Measurements from ENCODE around the gene C2CD2L.
A peak's percentile ranks its signal among the peaks of the same experiment; 100 is the strongest.

Gene C2CD2L

DNA sequence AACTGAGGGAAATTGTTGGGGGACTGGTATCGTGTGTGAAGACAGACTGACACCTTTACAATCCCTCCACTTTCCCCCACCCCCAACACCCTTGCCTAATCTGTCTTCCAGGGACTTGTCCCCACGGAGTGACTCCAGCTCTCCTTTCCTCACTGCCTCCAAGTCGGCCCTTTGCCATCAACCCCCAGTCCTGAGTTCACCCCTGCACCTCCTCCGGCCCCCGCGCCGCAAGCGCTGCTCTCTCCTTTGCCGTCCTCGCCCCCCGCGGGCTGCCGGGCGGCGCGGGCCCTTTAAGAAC is 41.5 kb downstream of the C2CD2L start:
- H3K4me3 ChIP-seq (replicated peaks; ENCODE audit: insufficient read depth, low read length): peak overlapping the region; percentile 52
- TF ChIP-seq POLR2AphosphoS5 (IDR thresholded peaks at IDR 0.05; ENCODE audit: low read depth): no peak
- H3K27ac ChIP-seq (replicated peaks): no peak overlapping the region
- H3K27me3 ChIP-seq (ENCODE audit: insufficient read depth, poor library complexity, severe bottlenecking): peaks cover 36% of the 10 kb centered on the region
- DNase-seq (ENCODE audit: low read depth in 1 of 2, low spot score in 1 of 2): no peak

DNA sequence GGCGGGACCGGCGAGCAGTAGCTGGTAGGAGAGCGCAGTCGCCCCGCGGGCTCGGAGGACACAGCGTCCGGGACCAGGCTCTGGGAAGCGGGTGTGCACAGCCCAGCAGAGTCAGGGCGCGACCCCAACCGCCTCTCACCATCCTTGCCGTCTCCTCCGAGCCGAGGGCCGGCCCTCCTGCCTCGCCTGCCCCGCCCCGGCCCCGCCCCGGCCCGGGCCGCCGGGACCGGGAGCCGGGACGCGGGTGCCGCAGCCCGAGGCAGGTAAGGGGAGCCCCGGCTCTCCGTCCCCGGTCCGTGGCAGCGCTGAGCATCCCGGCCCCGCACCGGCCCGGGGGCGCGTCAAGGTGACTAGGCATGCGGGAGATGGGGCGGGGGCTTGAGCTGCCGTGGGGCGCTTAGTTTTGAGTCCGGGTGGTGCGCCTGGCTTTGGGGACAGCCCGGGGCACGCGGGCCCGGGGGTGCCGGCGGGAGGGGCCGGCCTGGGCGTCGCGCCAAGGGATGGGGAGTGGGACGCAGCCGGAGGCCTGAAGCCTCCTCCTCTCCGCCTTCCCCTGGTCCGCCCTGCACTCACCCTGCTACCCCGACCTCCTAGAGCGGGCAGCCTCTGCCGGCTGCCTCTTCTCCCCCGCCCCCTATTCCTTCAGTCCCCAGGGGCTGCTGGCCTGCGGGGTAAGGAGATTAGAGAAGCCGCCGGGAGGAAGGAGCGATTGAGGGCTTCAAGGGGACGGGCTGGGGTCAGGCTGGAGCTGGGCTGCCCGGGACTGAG is 42.1 kb downstream of the C2CD2L start, which contains the start of gene ABCG4:
TSS of gene ABCG4 (plus strand) at position 35 of the 768 bp plus-strand sequence. CDS start 914 bp downstream, outside the sequence.
- H3K27ac ChIP-seq (replicated peaks): no peak within 1 kb of the TSS
- no peak for DNase-seq (ENCODE audit: low read depth in 1 of 2, low spot score in 1 of 2)

DNA sequence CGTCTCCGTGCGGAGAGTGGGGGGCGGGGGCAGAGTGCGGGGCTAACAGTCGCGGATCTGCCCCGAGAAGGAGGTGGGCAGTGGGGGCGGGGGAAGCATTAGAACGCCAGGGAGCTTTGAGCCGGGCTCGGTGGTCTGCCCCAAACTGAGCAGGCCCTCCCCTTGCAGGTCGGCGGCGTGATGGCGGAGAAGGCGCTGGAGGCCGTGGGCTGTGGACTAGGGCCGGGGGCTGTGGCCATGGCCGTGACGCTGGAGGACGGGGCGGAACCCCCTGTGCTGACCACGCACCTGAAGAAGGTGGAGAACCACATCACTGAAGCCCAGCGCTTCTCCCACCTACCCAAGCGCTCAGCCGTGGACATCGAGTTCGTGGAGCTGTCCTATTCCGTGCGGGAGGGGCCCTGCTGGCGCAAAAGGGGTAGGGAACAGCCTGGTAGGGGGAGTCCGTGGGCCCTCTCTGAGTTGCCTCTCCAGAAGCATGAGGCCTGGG is 42.7 kb downstream of the C2CD2L start:
- DNase-seq (ENCODE audit: low read depth in 1 of 2, low spot score in 1 of 2): no peak
- Histone ChIP-seq H3K27ac (replicated peaks) (no peak overlapping the region), H3K27me3 (ENCODE audit: insufficient read depth, poor library complexity, severe bottlenecking) (peaks cover 36% of the 10 kb centered on the region), H3K4me3 (replicated peaks; ENCODE audit: insufficient read depth, low read length) (peak overlapping the region; percentile 52)
- TF ChIP-seq SPI1 (IDR thresholded peaks at IDR 0.05; ENCODE audit: borderline replicate concordance, low read depth) (no peak), GABPA (IDR thresholded peaks at IDR 0.05; ENCODE audit: low read depth) (no peak), POLR2AphosphoS5 (IDR thresholded peaks at IDR 0.05; ENCODE audit: low read depth) (no peak)
- TF ChIP-seq, protein P1, sequence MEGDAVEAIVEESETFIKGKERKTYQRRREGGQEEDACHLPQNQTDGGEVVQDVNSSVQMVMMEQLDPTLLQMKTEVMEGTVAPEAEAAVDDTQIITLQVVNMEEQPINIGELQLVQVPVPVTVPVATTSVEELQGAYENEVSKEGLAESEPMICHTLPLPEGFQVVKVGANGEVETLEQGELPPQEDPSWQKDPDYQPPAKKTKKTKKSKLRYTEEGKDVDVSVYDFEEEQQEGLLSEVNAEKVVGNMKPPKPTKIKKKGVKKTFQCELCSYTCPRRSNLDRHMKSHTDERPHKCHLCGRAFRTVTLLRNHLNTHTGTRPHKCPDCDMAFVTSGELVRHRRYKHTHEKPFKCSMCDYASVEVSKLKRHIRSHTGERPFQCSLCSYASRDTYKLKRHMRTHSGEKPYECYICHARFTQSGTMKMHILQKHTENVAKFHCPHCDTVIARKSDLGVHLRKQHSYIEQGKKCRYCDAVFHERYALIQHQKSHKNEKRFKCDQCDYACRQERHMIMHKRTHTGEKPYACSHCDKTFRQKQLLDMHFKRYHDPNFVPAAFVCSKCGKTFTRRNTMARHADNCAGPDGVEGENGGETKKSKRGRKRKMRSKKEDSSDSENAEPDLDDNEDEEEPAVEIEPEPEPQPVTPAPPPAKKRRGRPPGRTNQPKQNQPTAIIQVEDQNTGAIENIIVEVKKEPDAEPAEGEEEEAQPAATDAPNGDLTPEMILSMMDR (IDR thresholded peaks at IDR 0.05; ENCODE audit: insufficient read depth, low read length): no peak
- TF ChIP-seq, protein P2, sequence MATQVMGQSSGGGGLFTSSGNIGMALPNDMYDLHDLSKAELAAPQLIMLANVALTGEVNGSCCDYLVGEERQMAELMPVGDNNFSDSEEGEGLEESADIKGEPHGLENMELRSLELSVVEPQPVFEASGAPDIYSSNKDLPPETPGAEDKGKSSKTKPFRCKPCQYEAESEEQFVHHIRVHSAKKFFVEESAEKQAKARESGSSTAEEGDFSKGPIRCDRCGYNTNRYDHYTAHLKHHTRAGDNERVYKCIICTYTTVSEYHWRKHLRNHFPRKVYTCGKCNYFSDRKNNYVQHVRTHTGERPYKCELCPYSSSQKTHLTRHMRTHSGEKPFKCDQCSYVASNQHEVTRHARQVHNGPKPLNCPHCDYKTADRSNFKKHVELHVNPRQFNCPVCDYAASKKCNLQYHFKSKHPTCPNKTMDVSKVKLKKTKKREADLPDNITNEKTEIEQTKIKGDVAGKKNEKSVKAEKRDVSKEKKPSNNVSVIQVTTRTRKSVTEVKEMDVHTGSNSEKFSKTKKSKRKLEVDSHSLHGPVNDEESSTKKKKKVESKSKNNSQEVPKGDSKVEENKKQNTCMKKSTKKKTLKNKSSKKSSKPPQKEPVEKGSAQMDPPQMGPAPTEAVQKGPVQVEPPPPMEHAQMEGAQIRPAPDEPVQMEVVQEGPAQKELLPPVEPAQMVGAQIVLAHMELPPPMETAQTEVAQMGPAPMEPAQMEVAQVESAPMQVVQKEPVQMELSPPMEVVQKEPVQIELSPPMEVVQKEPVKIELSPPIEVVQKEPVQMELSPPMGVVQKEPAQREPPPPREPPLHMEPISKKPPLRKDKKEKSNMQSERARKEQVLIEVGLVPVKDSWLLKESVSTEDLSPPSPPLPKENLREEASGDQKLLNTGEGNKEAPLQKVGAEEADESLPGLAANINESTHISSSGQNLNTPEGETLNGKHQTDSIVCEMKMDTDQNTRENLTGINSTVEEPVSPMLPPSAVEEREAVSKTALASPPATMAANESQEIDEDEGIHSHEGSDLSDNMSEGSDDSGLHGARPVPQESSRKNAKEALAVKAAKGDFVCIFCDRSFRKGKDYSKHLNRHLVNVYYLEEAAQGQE (IDR thresholded peaks at IDR 0.05; ENCODE audit: insufficient replicate concordance, low read depth): no peak

More for the DNA sequence above, 42.1 kb downstream of the C2CD2L start, which contains the start of gene ABCG4:
- Histone ChIP-seq H3K27me3 (ENCODE audit: insufficient read depth, poor library complexity, severe bottlenecking) (peaks cover 36% of the 10 kb centered on the region), H3K4me3 (replicated peaks; ENCODE audit: insufficient read depth, low read length) (peak within 1 kb of the TSS; percentile 52)
- TF ChIP-seq, protein P1 (IDR thresholded peaks at IDR 0.05; ENCODE audit: insufficient read depth, low read length): no peak
- no peak for TF ChIP-seq POLR2AphosphoS5 (IDR thresholded peaks at IDR 0.05; ENCODE audit: low read depth)
- no peak for TF ChIP-seq GABPA (IDR thresholded peaks at IDR 0.05; ENCODE audit: low read depth)
- TF ChIP-seq, protein P2 (IDR thresholded peaks at IDR 0.05; ENCODE audit: insufficient replicate concordance, low read depth): no peak
- no peak for TF ChIP-seq SPI1 (IDR thresholded peaks at IDR 0.05; ENCODE audit: borderline replicate concordance, low read depth)

DNA sequence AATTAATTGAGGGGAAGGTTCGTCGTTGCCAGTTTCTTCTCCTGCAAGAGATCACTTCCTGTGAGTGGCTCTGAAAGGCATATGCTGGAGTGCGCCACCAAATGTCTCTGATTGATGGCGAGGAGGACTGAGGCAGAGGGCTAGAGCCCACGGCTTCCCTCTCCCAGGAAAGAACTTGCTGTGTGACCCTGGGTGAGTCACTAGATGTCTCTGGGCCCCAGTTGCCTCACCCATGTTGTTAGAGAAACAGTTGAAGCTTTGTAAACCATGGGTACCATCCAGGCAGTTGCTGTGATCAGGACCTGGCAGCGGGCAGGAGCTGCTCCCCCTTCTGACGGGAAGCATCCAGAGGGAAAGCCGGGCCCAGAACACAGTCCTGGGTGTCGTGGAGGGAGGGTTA is 44.9 kb downstream of the C2CD2L start:
- TF ChIP-seq SPI1 (IDR thresholded peaks at IDR 0.05; ENCODE audit: borderline replicate concordance, low read depth) (no peak), POLR2AphosphoS5 (IDR thresholded peaks at IDR 0.05; ENCODE audit: low read depth) (no peak), GABPA (IDR thresholded peaks at IDR 0.05; ENCODE audit: low read depth) (no peak)
- TF ChIP-seq, protein P2 (IDR thresholded peaks at IDR 0.05; ENCODE audit: insufficient replicate concordance, low read depth): no peak
- TF ChIP-seq, protein P1 (IDR thresholded peaks at IDR 0.05; ENCODE audit: insufficient read depth, low read length): no peak
- no peak for DNase-seq (ENCODE audit: low read depth in 1 of 2, low spot score in 1 of 2)
- no peak overlapping the region for H3K4me3 ChIP-seq (replicated peaks; ENCODE audit: insufficient read depth, low read length)
- H3K27me3 ChIP-seq (ENCODE audit: insufficient read depth, poor library complexity, severe bottlenecking): peaks cover 36% of the 10 kb centered on the region
- no peak overlapping the region for H3K27ac ChIP-seq (replicated peaks)

Data from HL-60 (cell line).